ENCODE data around the gene ANKIB1. TPM values are rescaled to one million over a fixed set of nuclear protein-coding genes. Genes with fewer than 3 reads are reported as not detected.

Gene ANKIB1
- total RNA-seq, 1 experiment from 2014 or later, result 83.8 TPM

DNA sequence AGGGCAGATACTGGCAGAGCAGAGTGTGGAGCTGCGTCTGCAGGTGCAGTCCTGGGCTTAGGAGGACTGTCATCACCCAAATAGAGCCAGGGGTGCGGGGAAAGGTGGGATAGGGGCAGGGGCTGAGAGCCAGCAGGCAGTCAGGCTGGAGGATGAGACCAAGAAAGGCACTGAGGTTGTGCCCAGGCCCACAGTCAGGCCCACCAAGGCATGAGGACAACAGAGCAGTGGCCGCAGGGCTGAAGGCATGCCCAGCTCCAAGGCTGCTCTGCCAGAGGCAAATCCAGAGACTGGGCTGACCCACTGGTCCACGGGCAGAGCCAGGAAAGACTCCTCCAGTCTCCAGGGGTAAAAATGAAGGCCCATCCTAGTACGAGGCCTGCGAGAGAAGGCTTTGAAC, 177.2 kb downstream of the ANKIB1 start:
- no peak overlapping the region for H3K27ac ChIP-seq (ENCODE audit: low read length)
- no peak for TF ChIP-seq POLR2AphosphoS5 (IDR thresholded peaks at IDR 0.05; ENCODE audit: low read depth, low read length)
- TF ChIP-seq, protein P1, sequence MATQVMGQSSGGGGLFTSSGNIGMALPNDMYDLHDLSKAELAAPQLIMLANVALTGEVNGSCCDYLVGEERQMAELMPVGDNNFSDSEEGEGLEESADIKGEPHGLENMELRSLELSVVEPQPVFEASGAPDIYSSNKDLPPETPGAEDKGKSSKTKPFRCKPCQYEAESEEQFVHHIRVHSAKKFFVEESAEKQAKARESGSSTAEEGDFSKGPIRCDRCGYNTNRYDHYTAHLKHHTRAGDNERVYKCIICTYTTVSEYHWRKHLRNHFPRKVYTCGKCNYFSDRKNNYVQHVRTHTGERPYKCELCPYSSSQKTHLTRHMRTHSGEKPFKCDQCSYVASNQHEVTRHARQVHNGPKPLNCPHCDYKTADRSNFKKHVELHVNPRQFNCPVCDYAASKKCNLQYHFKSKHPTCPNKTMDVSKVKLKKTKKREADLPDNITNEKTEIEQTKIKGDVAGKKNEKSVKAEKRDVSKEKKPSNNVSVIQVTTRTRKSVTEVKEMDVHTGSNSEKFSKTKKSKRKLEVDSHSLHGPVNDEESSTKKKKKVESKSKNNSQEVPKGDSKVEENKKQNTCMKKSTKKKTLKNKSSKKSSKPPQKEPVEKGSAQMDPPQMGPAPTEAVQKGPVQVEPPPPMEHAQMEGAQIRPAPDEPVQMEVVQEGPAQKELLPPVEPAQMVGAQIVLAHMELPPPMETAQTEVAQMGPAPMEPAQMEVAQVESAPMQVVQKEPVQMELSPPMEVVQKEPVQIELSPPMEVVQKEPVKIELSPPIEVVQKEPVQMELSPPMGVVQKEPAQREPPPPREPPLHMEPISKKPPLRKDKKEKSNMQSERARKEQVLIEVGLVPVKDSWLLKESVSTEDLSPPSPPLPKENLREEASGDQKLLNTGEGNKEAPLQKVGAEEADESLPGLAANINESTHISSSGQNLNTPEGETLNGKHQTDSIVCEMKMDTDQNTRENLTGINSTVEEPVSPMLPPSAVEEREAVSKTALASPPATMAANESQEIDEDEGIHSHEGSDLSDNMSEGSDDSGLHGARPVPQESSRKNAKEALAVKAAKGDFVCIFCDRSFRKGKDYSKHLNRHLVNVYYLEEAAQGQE (IDR thresholded peaks at IDR 0.05; ENCODE audit: insufficient read depth in 1 of 2, low read depth in 2 of 2, low read length in 1 of 2), result no peak
- TF ChIP-seq SIN3A (IDR thresholded peaks at IDR 0.05; ENCODE audit: borderline replicate concordance, insufficient read depth, low read depth, low read length), result no peak
- TF ChIP-seq, protein P2, sequence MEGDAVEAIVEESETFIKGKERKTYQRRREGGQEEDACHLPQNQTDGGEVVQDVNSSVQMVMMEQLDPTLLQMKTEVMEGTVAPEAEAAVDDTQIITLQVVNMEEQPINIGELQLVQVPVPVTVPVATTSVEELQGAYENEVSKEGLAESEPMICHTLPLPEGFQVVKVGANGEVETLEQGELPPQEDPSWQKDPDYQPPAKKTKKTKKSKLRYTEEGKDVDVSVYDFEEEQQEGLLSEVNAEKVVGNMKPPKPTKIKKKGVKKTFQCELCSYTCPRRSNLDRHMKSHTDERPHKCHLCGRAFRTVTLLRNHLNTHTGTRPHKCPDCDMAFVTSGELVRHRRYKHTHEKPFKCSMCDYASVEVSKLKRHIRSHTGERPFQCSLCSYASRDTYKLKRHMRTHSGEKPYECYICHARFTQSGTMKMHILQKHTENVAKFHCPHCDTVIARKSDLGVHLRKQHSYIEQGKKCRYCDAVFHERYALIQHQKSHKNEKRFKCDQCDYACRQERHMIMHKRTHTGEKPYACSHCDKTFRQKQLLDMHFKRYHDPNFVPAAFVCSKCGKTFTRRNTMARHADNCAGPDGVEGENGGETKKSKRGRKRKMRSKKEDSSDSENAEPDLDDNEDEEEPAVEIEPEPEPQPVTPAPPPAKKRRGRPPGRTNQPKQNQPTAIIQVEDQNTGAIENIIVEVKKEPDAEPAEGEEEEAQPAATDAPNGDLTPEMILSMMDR (IDR thresholded peaks at IDR 0.05), result no peak
- no peak for TF ChIP-seq TCF7L2 (IDR thresholded peaks at IDR 0.05; ENCODE audit: low read depth, low read length)
- in situ Hi-C loops (cut with HindIII; ENCODE audit: low pct_unique_long_range_greater_than_20kb, low sequenced_read_pairs), result no loop called here
- ChIA-PET POLR2A (no interaction called here), CTCF (no interaction called here)
- BruUV-seq (replicated peaks), result no TSS peak
- ATAC-seq, result no peak
- no peaks in the 10 kb centered on the region for H3K36me3 ChIP-seq (ENCODE audit: control insufficient read depth, insufficient read depth, low read length)
- H3K4me3 ChIP-seq (ENCODE audit: low read depth in 2 of 2, low read length in 2 of 2), result no peak overlapping the region
- peaks cover 6% of the 10 kb centered on the region; the same call in 1 of the 2 replicates for H3K4me1 ChIP-seq (ENCODE audit: control insufficient read depth, insufficient read depth, low read length)
- H3K9me3 ChIP-seq (ENCODE audit: control insufficient read depth, insufficient read depth, low read depth, low read length), result no peaks in the 10 kb centered on the region
- intact Hi-C loops (cut with micrococcal nuclease; ENCODE audit: unreplicated experiment), result no loop called here
- DNase-seq (ENCODE audit: low read depth, low spot score), result no peak
- no peaks in the 10 kb centered on the region for H3K27me3 ChIP-seq (ENCODE audit: control insufficient read depth, insufficient read depth, low read length)

DNA sequence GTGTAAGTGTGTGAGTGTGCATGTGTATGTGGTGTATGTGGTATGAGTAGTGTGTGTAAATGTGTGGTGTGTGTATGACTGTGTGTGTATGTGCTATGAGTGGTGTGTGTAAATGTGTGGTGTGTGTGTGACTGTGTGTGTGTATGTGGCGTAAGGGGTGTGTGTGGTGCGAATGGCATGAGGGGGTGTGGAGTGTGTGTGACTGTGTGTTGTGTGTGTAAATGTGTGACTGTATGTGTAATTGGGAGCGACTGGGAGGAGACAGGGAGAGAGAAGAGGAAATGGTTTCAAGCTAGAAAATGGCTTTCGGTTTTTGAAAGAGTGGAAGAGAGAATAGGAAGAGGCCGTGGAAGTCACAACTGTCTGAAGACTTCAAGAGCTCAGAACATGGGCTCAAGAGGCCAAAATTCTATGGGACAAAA, 177.9 kb downstream of the ANKIB1 start:
- intact Hi-C loops (cut with micrococcal nuclease; ENCODE audit: unreplicated experiment) (loop anchor here (1.0 kb wide), 1 partner anchor 24 kb away; the partner anchor contains the start of gene GATAD1), in situ Hi-C loops (cut with HindIII; ENCODE audit: low pct_unique_long_range_greater_than_20kb, low sequenced_read_pairs) (no loop called here)
- Histone ChIP-seq H3K36me3 (ENCODE audit: control insufficient read depth, insufficient read depth, low read length) (no peaks in the 10 kb centered on the region), H3K4me3 (ENCODE audit: low read depth in 2 of 2, low read length in 2 of 2) (peak overlapping the region in 1 of 2 experiments; percentile 78; a peak in 1 of 4 replicates), H3K9me3 (ENCODE audit: control insufficient read depth, insufficient read depth, low read depth, low read length) (no peaks in the 10 kb centered on the region), H3K4me1 (ENCODE audit: control insufficient read depth, insufficient read depth, low read length) (peaks cover 6% of the 10 kb centered on the region; the same call in 1 of the 2 replicates), H3K27ac (ENCODE audit: low read length) (no peak overlapping the region), H3K27me3 (ENCODE audit: control insufficient read depth, insufficient read depth, low read length) (no peaks in the 10 kb centered on the region)
- ChIA-PET POLR2A (no interaction called here), CTCF (interaction anchor here (0.8 to 2.2 kb wide), 6 partner anchors 11 to 367 kb away, joined by 3 to 29 read pairs (median 5); partner anchors contain the start of gene GATAD1)
- ATAC-seq (no peak), DNase-seq (ENCODE audit: low read depth, low spot score) (no peak)
- TF ChIP-seq TCF7L2 (IDR thresholded peaks at IDR 0.05; ENCODE audit: low read depth, low read length), result no peak
- TF ChIP-seq, protein P1 (IDR thresholded peaks at IDR 0.05; ENCODE audit: insufficient read depth in 1 of 2, low read depth in 2 of 2, low read length in 1 of 2), result no peak
- no peak for TF ChIP-seq POLR2AphosphoS5 (IDR thresholded peaks at IDR 0.05; ENCODE audit: low read depth, low read length)
- no peak for TF ChIP-seq SIN3A (IDR thresholded peaks at IDR 0.05; ENCODE audit: borderline replicate concordance, insufficient read depth, low read depth, low read length)
- TF ChIP-seq, protein P2 (IDR thresholded peaks at IDR 0.05), result no peak
- no TSS peak for BruUV-seq (replicated peaks)
